HG03558 (cell line): ENCODE results near the gene TRIP11.
"Not testable (repeated sequence)": the region's sequence is repeated elsewhere in the genome, so short reads cannot be mapped to it uniquely, and the experiment has no call there.

Experiments
- ATAC-seq: cut with Tn5 transposase; IDR thresholded peaks from one replicate; pipeline ENCODE4 v1.9.1; 2021; ENCODE audit warnings: moderate number of reproducible peaks; ENCODE audit not compliant: unreplicated experiment; ENCODE audit errors: extremely low read depth

The TRIP11 gene

GRCh38 chr14:92039719-92040430 is at the start of gene TRIP11:
TRIP11 (minus strand) TSS chr14:92040059; CDS start chr14:92039685, 374 bp downstream.
- ATAC-seq, result peak; percentile 81

- no peak for ATAC-seq
These were observed 48.6 kb upstream of the TRIP11 start for GRCh38 chr14:92088494-92088893.

- no peak for ATAC-seq
These were observed 34.7 kb upstream of the TRIP11 start for GRCh38 chr14:92074555-92074954.

- ATAC-seq, result no peak
These were observed 18.4 kb upstream of the TRIP11 start for GRCh38 chr14:92058006-92058917.

DNA sequence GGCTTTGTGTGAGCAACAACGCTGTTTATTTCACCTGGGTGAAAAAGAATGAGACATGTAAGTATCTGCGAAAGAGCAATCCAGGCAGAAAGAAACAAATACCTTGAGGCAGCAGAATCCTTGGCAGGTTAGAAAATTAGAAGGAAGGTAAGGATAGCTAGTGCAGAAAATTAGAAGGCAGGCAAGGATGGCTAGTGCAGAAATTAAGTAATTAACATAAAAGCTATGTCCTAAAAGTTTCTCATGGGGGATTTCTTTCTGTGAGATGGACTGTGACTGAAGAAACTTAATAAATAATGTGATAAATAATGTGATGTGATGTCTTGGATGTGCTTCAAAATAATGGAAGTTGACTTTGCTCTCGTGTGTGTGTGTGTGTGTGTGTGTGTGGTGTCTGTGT is 9.9 kb upstream of the TRIP11 start:
- ATAC-seq, result no peak

DNA sequence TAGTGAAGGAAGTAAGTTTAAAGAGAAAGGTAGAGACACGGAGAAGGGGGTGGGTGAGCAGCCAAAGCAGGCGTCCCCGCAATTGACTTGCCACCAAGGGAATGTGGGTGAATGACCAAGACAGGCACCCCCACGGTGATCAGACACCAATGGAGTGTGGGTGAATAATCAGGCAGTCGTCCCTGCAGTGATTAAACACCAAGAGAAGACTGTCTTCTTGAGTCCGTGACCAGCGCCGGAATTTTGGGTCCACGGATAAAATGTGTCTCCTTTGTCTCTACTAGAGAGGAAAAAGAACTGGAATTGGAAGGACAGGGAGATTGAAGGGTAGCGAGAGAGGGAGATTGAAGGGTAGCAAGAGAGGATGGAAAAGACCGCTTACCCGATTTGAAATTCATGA is 9.4 kb upstream of the TRIP11 start:
- ATAC-seq, result not testable (repeated sequence)

GRCh38 chr14:92045904-92046303 is 6.0 kb upstream of the TRIP11 start:
- ATAC-seq, result not testable (repeated sequence)

- ATAC-seq, result not testable (repeated sequence)
These were observed 1.9 kb upstream of the TRIP11 start for GRCh38 chr14:92041766-92042165.

DNA sequence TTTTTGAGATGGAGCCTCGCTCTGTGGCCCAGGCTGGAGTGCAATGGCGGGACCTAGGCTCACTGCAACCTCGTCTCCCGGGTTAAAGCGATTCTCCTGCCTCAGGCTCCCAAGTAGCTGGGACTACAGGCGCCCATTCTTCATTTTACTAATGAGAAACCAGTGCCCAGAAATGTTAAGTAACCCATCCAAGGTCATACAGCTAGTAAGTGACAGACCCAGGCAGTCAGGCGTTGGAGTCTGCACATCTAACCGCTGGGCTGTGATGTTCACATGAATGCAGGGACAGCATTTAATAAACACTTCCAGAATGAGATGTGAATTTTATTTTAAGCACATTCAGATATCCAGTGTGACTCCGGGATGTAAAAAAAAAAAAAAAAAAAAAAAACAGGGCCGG is 1.3 kb upstream of the TRIP11 start:
- no peak for ATAC-seq

DNA sequence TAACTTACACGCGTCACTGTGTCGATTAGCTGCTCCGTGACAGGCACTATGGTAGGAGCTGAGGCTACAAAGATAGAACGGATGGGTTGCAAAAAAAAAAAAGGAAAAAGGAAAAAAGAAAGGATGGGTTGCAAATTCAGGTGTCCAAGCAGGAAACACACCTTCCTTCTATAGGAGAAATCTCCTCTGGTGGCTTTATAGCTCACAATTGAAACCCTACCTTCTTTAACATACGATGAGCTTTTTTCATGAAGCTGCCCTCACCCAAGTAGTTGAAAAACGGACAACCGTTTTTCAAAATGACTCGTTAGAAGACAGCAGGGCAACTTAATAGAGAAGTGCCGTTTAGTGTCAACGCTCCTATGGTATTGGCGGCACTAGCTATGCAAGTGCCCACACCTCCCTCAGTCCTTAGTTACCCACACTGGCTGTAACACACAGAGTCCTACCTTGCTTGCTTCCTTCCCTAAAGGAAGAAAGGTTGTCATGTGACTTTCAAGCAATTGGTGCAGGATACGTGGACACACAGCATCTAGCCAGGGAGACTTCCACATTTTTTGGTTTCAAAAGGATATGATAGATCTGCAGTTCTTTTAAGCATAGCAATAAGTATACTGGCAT is 682 bp upstream of the TRIP11 start:
- ATAC-seq, result peak; percentile 43

GRCh38 chr14:92039063-92039718 is 668 bp downstream of the TRIP11 start:
- no peak for ATAC-seq

GRCh38 chr14:92037989-92038388 is 1.9 kb downstream of the TRIP11 start:
- no peak for ATAC-seq

GRCh38 chr14:92035890-92036289 is 4.0 kb downstream of the TRIP11 start:
- ATAC-seq, result no peak

GRCh38 chr14:92033906-92034687 is 5.8 kb downstream of the TRIP11 start:
- ATAC-seq, result no peak

- ATAC-seq, result no peak
These were observed 6.4 kb downstream of the TRIP11 start for GRCh38 chr14:92033433-92033832.

GRCh38 chr14:92026548-92027190 is 13.2 kb downstream of the TRIP11 start:
- ATAC-seq, result no peak

- ATAC-seq, result no peak
These were observed 17.8 kb downstream of the TRIP11 start for GRCh38 chr14:92022036-92022435.

DNA sequence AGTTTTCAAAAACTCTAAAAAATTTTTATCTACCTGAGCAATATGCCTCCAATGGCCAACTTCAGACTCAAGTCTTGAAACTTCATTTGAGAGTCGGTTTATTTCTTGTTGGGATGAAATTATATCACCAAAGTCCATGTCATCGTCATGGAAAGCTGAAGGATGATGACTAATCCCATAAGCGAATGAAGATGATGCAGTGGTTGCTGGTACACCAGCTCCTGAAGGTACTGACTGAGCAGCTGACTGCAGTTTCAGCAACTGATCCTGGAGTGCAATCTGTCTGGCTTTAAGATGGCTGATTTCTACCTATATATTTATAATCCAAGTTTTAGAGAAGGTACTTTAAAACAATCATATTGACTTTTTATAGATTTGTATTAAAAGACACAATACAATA is 18.3 kb downstream of the TRIP11 start:
- ATAC-seq, result no peak

DNA sequence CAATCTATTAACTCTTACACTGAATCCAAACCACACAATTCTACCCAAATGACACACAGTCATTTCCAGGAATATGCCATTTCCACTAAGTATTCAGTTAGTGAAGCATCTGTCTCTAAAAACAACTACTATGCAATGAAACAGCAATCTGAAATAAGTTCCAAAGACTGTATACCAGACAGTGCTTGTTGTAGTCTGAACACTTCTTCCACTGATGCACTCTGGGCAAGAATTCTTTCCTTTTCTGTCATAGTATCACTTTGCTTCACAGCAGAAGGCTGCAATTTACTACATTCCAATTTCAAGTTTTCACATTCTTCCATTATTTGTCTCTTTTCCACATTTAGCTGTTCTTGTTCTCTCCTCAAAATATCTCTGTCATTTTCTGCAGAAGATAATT is 25.8 kb downstream of the TRIP11 start:
- no peak for ATAC-seq
